GM23248 (cell line): ENCODE data around the gene TMEM115. TPM values are rescaled to one million over a fixed set of nuclear protein-coding genes. Genes with fewer than 3 reads are reported as not detected.

Experiments used
- DNase-seq: peaks from one replicate; pipeline ENCODE4 v3.0.0-alpha.2; 2015
- H2AFZ ChIP-seq: fragments of 200-600 bp; sonication (generic); 2 replicates; pipeline ENCODE4 v1.6.1; 2016; ENCODE audit warnings: antibody characterized with exemption
- H3F3A ChIP-seq: fragments of 200-600 bp; sonication (generic); 2 replicates; pipeline ENCODE4 v1.6.1; 2016; ENCODE audit warnings: mild to moderate bottlenecking, antibody characterized with exemption, mixed run types; ENCODE audit not compliant: insufficient read depth
- H3K27ac ChIP-seq: fragments of 200-600 bp; sonication (generic); 2 replicates; pipeline ENCODE4 v1.5.1; 2016; ENCODE audit warnings: mild to moderate bottlenecking
- H3K27me3 ChIP-seq: fragments of 200-600 bp; sonication (generic); replicated peaks from 2 replicates; pipeline ENCODE4 v1.6.1; 2016; ENCODE audit warnings: mild to moderate bottlenecking; ENCODE audit not compliant: insufficient read depth
- H3K36me3 ChIP-seq: fragments of 200-600 bp; sonication (generic); 2 replicates; pipeline ENCODE4 v1.6.1; 2016; ENCODE audit warnings: low read depth, mild to moderate bottlenecking
- H3K4me1 ChIP-seq: fragments of 200-600 bp; sonication (generic); 2 replicates; pipeline ENCODE4 v1.6.1; 2016; ENCODE audit warnings: mild to moderate bottlenecking; ENCODE audit not compliant: insufficient read depth
- H3K4me2 ChIP-seq: fragments of 200-600 bp; sonication (generic); one replicate; pipeline ENCODE4 v1.6.1; 2016; ENCODE audit warnings: mild to moderate bottlenecking; ENCODE audit not compliant: unreplicated experiment
- H3K4me3 ChIP-seq: fragments of 200-600 bp; sonication (generic); 2 replicates; pipeline ENCODE4 v1.5.1; 2016; ENCODE audit warnings: mild to moderate bottlenecking
- H3K79me2 ChIP-seq: fragments of 200-600 bp; sonication (generic); 2 replicates; pipeline ENCODE4 v1.6.1; 2016; ENCODE audit warnings: mild to moderate bottlenecking; ENCODE audit not compliant: insufficient read depth
- H3K9ac ChIP-seq: fragments of 200-600 bp; sonication (generic); 2 replicates; pipeline ENCODE4 v1.6.1; 2016; ENCODE audit warnings: mild to moderate bottlenecking
- H3K9me2 ChIP-seq: fragments of 200-600 bp; sonication (generic); 2 replicates; pipeline ENCODE4 v1.6.1; 2016; ENCODE audit warnings: mixed run types, mild to moderate bottlenecking, moderate library complexity; ENCODE audit not compliant: insufficient read depth
- H3K9me3 ChIP-seq: fragments of 200-600 bp; sonication (generic); one replicate; pipeline ENCODE4 v1.6.1; 2017; ENCODE audit warnings: low read depth
- H4K20me1 ChIP-seq: fragments of 200-600 bp; sonication (generic); 2 replicates; pipeline ENCODE4 v1.6.0; 2016; ENCODE audit not compliant: insufficient read depth
- EZH2 ChIP-seq: fragments of 200-600 bp; sonication (generic); IDR thresholded peaks from 2 replicates; pipeline ENCODE4 v1.6.1; 2018; ENCODE audit warnings: antibody characterized with exemption, mild to moderate bottlenecking; ENCODE audit not compliant: insufficient read depth, poor library complexity, severe bottlenecking
- EZH2phosphoT487 ChIP-seq: fragments of 200-600 bp; sonication (generic); IDR thresholded peaks from 2 replicates; pipeline ENCODE4 v1.6.1; 2018; ENCODE audit warnings: antibody characterized with exemption, moderate library complexity, mild to moderate bottlenecking, low read depth; ENCODE audit not compliant: insufficient read depth
- WGBS, 2 experiments: methylation state at CpG; one replicate each; pipeline ENCODE4 v1.1.6; 2015 to 2017; ENCODE audit warnings: low lambda C conversion rate in 2 of 2, low coverage in 1 of 2; ENCODE audit errors: missing lambda C conversion rate in 2 of 2; 5-methylcytosine and 5-hydroxymethylcytosine counted together
- in situ Hi-C: fragments of 300-500 bp; cut with MboI; formaldehyde crosslinking; loops from 2 replicates; pipeline ENCODE4 v1.15.0; 2020
- polyA plus RNA-seq: library from polyadenylated mRNA; unstranded; fragments of >200 nt; fragmentation: Nextera tagmentation; extraction: Ambion mirVana; gene quantifications from 2 replicates; pipeline ENCODE4 v1.2.1, GENCODE V29; 2016
- total RNA-seq: library from RNA; depleted of rRNA; stranded (reverse); fragments of >200 nt; shearing (Covaris generic); gene quantifications from 2 replicates; pipeline ENCODE4 v1.2.3, GENCODE V29; 2014

TMEM115 gene
- total and polyA plus RNA-seq, 2 experiments from 2014 or later, result 73.1 to 95.4 TPM

GRCh38 chr3:50337175-50337861, 22.0 kb downstream of the TMEM115 start:
- no peaks in the 10 kb centered on the region for H3K36me3 ChIP-seq
- peak overlapping the region; percentile 72 for H2AFZ ChIP-seq
- peak overlapping the region; percentile 99 for H3K9ac ChIP-seq
- no peaks in the 10 kb centered on the region for H3K9me2 ChIP-seq
- TF ChIP-seq EZH2, result no peak
- TF ChIP-seq EZH2phosphoT487, result no peak
- DNase-seq, result peak; percentile 100
- peaks cover 53% of the 10 kb centered on the region for H3K4me1 ChIP-seq
- peaks cover 74% of the 10 kb centered on the region for H3K79me2 ChIP-seq
- in situ Hi-C loops, result no loop called here
- H3K27ac ChIP-seq, result peak overlapping the region; percentile 96
- peaks cover 50% of the 10 kb centered on the region for H3F3A ChIP-seq
- no peaks in the 10 kb centered on the region for H3K27me3 ChIP-seq
- peak overlapping the region; percentile 96 for H3K4me2 ChIP-seq
- H3K4me3 ChIP-seq, result peak overlapping the region; percentile 89
- H4K20me1 ChIP-seq, result no peaks in the 10 kb centered on the region; the same call in 1 of the 2 replicates
- 1% methylated on average over 63 to 68 of the region's 79 CpGs for WGBS, 2 experiments
- H3K9me3 ChIP-seq, result no peaks in the 10 kb centered on the region

- H3K27me3 ChIP-seq, result no peaks in the 10 kb centered on the region
- peak; percentile 76 for DNase-seq
Measured at GRCh38 chr3:50336452-50337174, 22.7 kb downstream of the TMEM115 start.

GRCh38 chr3:50334339-50335075, 24.8 kb downstream of the TMEM115 start:
- WGBS, 2 experiments, result 33 to 44% methylated on average over 5 of the region's 5 CpGs
- Histone ChIP-seq H3K4me1 (peaks cover 46% of the 10 kb centered on the region), H4K20me1 (no peaks in the 10 kb centered on the region; the same call in 1 of the 2 replicates), H3K4me3 (peak overlapping the region; percentile 89), H3K36me3 (peaks cover 18% of the 10 kb centered on the region), H3K27ac (peak overlapping the region; percentile 96), H3K9me3 (no peaks in the 10 kb centered on the region), H3F3A (peaks cover 62% of the 10 kb centered on the region), H3K79me2 (peaks cover 86% of the 10 kb centered on the region), H3K9ac (peak overlapping the region; percentile 99), H3K4me2 (peak overlapping the region; percentile 96), H3K9me2 (no peaks in the 10 kb centered on the region), H2AFZ (no peak overlapping the region), H3K27me3 (no peaks in the 10 kb centered on the region)
- DNase-seq, result no peak
- TF ChIP-seq EZH2phosphoT487, result no peak
- TF ChIP-seq EZH2, result no peak
- in situ Hi-C loops, result no loop called here

More at GRCh38 chr3:50336452-50337174, 22.7 kb downstream of the TMEM115 start:
- Histone ChIP-seq H3K4me2 (peak overlapping the region; percentile 96), H3K27ac (peak overlapping the region; percentile 96), H3K9me2 (no peaks in the 10 kb centered on the region), H3K4me3 (peak overlapping the region; percentile 89), H3K9me3 (no peaks in the 10 kb centered on the region), H3K4me1 (peaks cover 53% of the 10 kb centered on the region), H4K20me1 (no peaks in the 10 kb centered on the region; the same call in 1 of the 2 replicates), H3K9ac (peak overlapping the region; percentile 99), H2AFZ (0 out of 2 replicates have a peak overlapping the region, but pooled peaks have one; percentile 7), H3F3A (peaks cover 50% of the 10 kb centered on the region), H3K36me3 (no peaks in the 10 kb centered on the region; the same call in 1 of the 2 replicates), H3K79me2 (peaks cover 81% of the 10 kb centered on the region)
- in situ Hi-C loops, result no loop called here
- TF ChIP-seq EZH2phosphoT487 (no peak), EZH2 (no peak)
- WGBS, 2 experiments, result 1% methylated on average over 25 to 30 of the region's 31 CpGs

- Histone ChIP-seq H3K27ac (peak overlapping the region; percentile 96), H3K4me2 (peak overlapping the region; percentile 96), H3K79me2 (peaks cover 79% of the 10 kb centered on the region), H3K9ac (peak overlapping the region; percentile 99), H3F3A (peaks cover 64% of the 10 kb centered on the region), H3K9me3 (no peaks in the 10 kb centered on the region), H4K20me1 (no peaks in the 10 kb centered on the region; the same call in 1 of the 2 replicates), H3K27me3 (no peaks in the 10 kb centered on the region), H3K4me1 (peaks cover 44% of the 10 kb centered on the region), H3K4me3 (peak overlapping the region; percentile 89), H3K9me2 (no peaks in the 10 kb centered on the region), H2AFZ (no peak overlapping the region), H3K36me3 (peaks cover 23% of the 10 kb centered on the region)
- in situ Hi-C loops, result no loop called here
- TF ChIP-seq EZH2phosphoT487, result no peak
- no peak for TF ChIP-seq EZH2
- WGBS, 2 experiments, result 16 to 23% methylated on average over 12 of the region's 12 CpGs
- peak; percentile 91 for DNase-seq
Measured at GRCh38 chr3:50333744-50334328, 25.5 kb downstream of the TMEM115 start.
